Liver (tissue), 9 donors: ENCODE results near the gene PDGFD. TPM values are rescaled to one million over a fixed set of nuclear protein-coding genes. Genes with fewer than 3 reads are reported as not detected.

Experiments used
- DNase-seq: peaks from one replicate; pipeline ENCODE4 v3.0.0-alpha.2; 2017; ENCODE audit warnings: low spot score
- H3K27ac ChIP-seq, 2 donors: one replicate each; pipeline ENCODE4 v1.7.0; 2013; ENCODE audit warnings: inconsistent platforms in 2 of 2, low read length in 2 of 2, control low read depth in 1 of 2, low read depth in 1 of 2, mild to moderate bottlenecking in 1 of 2
- H3K27me3 ChIP-seq, 4 donors: one replicate each; pipeline versions ENCODE4 v1.6.1 to v1.7.0; 2013; ENCODE audit warnings: low read length in 3 of 4, inconsistent platforms in 1 of 4, mild to moderate bottlenecking in 1 of 4, moderate library complexity in 1 of 4; ENCODE audit not compliant: control insufficient read depth in 4 of 4, insufficient read depth in 4 of 4
- H3K36me3 ChIP-seq, 4 donors: one replicate each; pipeline versions ENCODE4 v1.6.1 to v1.7.0; 2013; ENCODE audit warnings: low read length in 3 of 4, mild to moderate bottlenecking in 3 of 4, low read depth in 1 of 4, moderate library complexity in 1 of 4; ENCODE audit not compliant: control insufficient read depth in 4 of 4, insufficient read depth in 3 of 4
- H3K4me1 ChIP-seq, 4 donors: one replicate each; pipeline versions ENCODE4 v1.6.1 to v1.7.0; 2013; ENCODE audit warnings: low read length in 3 of 4, mild to moderate bottlenecking in 3 of 4, moderate library complexity in 1 of 4; ENCODE audit not compliant: control insufficient read depth in 4 of 4, insufficient read depth in 4 of 4
- H3K4me3 ChIP-seq, 3 donors: one replicate each; pipeline versions ENCODE4 v1.6.1 to v1.7.0; 2013; ENCODE audit warnings: low read length in 3 of 3, control low read depth in 1 of 3, low read depth in 1 of 3, mild to moderate bottlenecking in 1 of 3
- H3K9ac ChIP-seq, 2 donors: one replicate each; pipeline ENCODE4 v1.7.0; 2013; ENCODE audit warnings: low read length in 2 of 2, mild to moderate bottlenecking in 2 of 2, moderate library complexity in 2 of 2, control low read depth in 1 of 2, low read depth in 1 of 2
- H3K9me3 ChIP-seq, 4 donors: one replicate each; pipeline versions ENCODE4 v1.6.1 to v1.7.0; 2013; ENCODE audit warnings: low read length in 3 of 4; ENCODE audit not compliant: control insufficient read depth in 4 of 4
- EGR1 ChIP-seq, 2 donors: IDR thresholded peaks; 2 replicates each; pipeline ENCODE4 v1.6.1; 2016 to 2018; ENCODE audit warnings: antibody characterized with exemption in 2 of 2, low read depth in 2 of 2
- FOXA2 ChIP-seq: IDR thresholded peaks from 2 replicates; pipeline ENCODE4 v1.6.1; 2016; ENCODE audit warnings: antibody characterized with exemption
- JUND ChIP-seq, 2 donors: IDR thresholded peaks; 2 replicates each; pipeline ENCODE4 v1.6.1; 2016; ENCODE audit warnings: antibody characterized with exemption in 2 of 2
- NR2F2 ChIP-seq: IDR thresholded peaks from 2 replicates; pipeline ENCODE4 v1.6.1; 2016; ENCODE audit warnings: antibody characterized with exemption
- RXRA ChIP-seq, 2 donors: IDR thresholded peaks; 2 replicates each; pipeline ENCODE4 v1.6.1; 2017 to 2018; ENCODE audit warnings: antibody characterized with exemption in 2 of 2, mild to moderate bottlenecking in 1 of 2
- SP1 ChIP-seq: IDR thresholded peaks from 2 replicates; pipeline ENCODE4 v1.6.1; 2018; ENCODE audit warnings: antibody characterized with exemption, mild to moderate bottlenecking
- TAF1 ChIP-seq: conservative IDR thresholded peaks from 2 replicates; pipeline ENCODE4 v1.6.1; 2016; ENCODE audit warnings: antibody characterized with exemption, mild to moderate bottlenecking
- YY1 ChIP-seq: IDR thresholded peaks from 2 replicates; pipeline ENCODE4 v1.6.1; 2016; ENCODE audit warnings: antibody characterized with exemption, mild to moderate bottlenecking
- WGBS: extraction: QIAGEN DNeasy Blood & Tissue Kit; methylation state at CpG from one replicate; pipeline ENCODE4 v1.1.7; 2013; 5-methylcytosine and 5-hydroxymethylcytosine counted together
- polyA plus RNA-seq, 2 donors: library from polyadenylated mRNA; stranded (reverse) in 1 of 2; unstranded in 1 of 2; fragments of 200-250 nt in 1 of 2; fragments of >200 nt in 1 of 2; fragmentation: Nextera tagmentation in 1 of 2; extraction: Ambion mirVana in 1 of 2; gene quantifications; one replicate each; pipeline versions ENCODE4 v1.2.1 to v1.2.3, GENCODE V29; 2013 to 2015
- total RNA-seq, 2 donors: library from RNA; depleted of rRNA; stranded (reverse); fragments of >200 nt; gene quantifications; one replicate each; pipeline ENCODE4 v1.2.3, GENCODE V29; 2014
- TF ChIP-seq, protein P1 (sequence below): IDR thresholded peaks from 2 replicates; pipeline ENCODE4 v1.6.1; 2016; ENCODE audit warnings: antibody characterized with exemption
- TF ChIP-seq, protein P2 (sequence below): fragments of 150-350 bp; IDR thresholded peaks from 2 replicates; pipeline ENCODE4 v1.5.1; 2017; ENCODE audit warnings: improper control_type of control experiment, low read depth, low read length; ENCODE audit not compliant: missing input control
- TF ChIP-seq, protein P3 (sequence below): IDR thresholded peaks from 2 replicates; pipeline ENCODE4 v1.6.1; 2016; ENCODE audit warnings: antibody characterized with exemption, mild to moderate bottlenecking
- donor health status: healthy.
- donor health status: healthy.
- donor health status: healthy.
- donor health status: healthy.
- donor health status: healthy.

Gene PDGFD
- total and polyA plus RNA-seq, 4 donors, result 1.0 to 3.3 (median 2.1) TPM

DNA sequence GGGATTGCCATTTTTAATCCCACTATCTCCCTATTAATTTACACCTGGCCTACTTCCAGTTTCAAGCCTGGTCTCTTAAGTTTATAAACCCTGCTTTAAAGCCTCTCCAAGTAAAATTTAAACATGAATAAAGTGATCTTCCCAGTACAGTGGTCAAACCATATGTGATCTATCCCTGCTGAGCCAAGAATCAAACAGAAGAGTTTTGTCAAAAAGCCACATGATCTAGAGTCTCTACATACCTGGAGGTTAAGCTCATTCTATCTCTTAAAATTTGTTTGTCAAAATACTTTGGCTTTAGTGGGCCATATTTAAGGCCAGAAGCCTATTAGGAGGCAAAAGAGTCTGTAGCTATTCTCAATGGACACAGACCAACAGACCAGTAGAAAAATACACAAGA lies 170.4 kb downstream of the PDGFD start (continued):
- TF ChIP-seq, protein P1, sequence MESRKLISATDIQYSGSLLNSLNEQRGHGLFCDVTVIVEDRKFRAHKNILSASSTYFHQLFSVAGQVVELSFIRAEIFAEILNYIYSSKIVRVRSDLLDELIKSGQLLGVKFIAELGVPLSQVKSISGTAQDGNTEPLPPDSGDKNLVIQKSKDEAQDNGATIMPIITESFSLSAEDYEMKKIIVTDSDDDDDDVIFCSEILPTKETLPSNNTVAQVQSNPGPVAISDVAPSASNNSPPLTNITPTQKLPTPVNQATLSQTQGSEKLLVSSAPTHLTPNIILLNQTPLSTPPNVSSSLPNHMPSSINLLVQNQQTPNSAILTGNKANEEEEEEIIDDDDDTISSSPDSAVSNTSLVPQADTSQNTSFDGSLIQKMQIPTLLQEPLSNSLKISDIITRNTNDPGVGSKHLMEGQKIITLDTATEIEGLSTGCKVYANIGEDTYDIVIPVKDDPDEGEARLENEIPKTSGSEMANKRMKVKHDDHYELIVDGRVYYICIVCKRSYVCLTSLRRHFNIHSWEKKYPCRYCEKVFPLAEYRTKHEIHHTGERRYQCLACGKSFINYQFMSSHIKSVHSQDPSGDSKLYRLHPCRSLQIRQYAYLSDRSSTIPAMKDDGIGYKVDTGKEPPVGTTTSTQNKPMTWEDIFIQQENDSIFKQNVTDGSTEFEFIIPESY, result no peak
- no peak for TF ChIP-seq YY1
- no peak for TF ChIP-seq JUND (IDR thresholded peaks at IDR 0.05)

DNA sequence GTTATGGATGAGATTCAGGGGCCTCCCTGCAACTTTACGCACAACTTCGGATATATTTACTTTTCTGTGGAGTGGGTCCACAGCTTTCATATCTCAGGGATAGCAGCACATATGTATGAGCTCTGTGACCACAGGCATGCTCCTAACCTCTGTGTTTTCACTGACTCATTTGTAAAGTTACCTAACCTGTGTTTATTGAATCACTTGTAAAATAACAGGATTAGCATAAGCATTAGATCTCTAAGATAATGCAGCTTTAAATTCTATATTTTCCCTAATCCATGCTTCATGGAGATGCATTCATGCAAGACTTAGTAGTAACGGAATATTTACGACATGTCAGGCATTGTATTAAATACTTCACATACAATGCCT lies 175.4 kb downstream of the PDGFD start:
- Histone ChIP-seq H3K4me1 (no peaks in the 10 kb centered on the region), H3K36me3 (no peaks in the 10 kb centered on the region), H3K27ac (no peak overlapping the region), H3K9me3 (peaks cover 0 to 3% (median 0%) of the 10 kb centered on the region in 4 donors), H3K9ac (no peak overlapping the region), H3K4me3 (no peak overlapping the region), H3K27me3 (no peaks in the 10 kb centered on the region)
- no peak for TF ChIP-seq FOXA2
- TF ChIP-seq TAF1, result no peak
- TF ChIP-seq, protein P2, sequence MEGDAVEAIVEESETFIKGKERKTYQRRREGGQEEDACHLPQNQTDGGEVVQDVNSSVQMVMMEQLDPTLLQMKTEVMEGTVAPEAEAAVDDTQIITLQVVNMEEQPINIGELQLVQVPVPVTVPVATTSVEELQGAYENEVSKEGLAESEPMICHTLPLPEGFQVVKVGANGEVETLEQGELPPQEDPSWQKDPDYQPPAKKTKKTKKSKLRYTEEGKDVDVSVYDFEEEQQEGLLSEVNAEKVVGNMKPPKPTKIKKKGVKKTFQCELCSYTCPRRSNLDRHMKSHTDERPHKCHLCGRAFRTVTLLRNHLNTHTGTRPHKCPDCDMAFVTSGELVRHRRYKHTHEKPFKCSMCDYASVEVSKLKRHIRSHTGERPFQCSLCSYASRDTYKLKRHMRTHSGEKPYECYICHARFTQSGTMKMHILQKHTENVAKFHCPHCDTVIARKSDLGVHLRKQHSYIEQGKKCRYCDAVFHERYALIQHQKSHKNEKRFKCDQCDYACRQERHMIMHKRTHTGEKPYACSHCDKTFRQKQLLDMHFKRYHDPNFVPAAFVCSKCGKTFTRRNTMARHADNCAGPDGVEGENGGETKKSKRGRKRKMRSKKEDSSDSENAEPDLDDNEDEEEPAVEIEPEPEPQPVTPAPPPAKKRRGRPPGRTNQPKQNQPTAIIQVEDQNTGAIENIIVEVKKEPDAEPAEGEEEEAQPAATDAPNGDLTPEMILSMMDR, result no peak
- no peak for TF ChIP-seq YY1
- TF ChIP-seq, protein P3, sequence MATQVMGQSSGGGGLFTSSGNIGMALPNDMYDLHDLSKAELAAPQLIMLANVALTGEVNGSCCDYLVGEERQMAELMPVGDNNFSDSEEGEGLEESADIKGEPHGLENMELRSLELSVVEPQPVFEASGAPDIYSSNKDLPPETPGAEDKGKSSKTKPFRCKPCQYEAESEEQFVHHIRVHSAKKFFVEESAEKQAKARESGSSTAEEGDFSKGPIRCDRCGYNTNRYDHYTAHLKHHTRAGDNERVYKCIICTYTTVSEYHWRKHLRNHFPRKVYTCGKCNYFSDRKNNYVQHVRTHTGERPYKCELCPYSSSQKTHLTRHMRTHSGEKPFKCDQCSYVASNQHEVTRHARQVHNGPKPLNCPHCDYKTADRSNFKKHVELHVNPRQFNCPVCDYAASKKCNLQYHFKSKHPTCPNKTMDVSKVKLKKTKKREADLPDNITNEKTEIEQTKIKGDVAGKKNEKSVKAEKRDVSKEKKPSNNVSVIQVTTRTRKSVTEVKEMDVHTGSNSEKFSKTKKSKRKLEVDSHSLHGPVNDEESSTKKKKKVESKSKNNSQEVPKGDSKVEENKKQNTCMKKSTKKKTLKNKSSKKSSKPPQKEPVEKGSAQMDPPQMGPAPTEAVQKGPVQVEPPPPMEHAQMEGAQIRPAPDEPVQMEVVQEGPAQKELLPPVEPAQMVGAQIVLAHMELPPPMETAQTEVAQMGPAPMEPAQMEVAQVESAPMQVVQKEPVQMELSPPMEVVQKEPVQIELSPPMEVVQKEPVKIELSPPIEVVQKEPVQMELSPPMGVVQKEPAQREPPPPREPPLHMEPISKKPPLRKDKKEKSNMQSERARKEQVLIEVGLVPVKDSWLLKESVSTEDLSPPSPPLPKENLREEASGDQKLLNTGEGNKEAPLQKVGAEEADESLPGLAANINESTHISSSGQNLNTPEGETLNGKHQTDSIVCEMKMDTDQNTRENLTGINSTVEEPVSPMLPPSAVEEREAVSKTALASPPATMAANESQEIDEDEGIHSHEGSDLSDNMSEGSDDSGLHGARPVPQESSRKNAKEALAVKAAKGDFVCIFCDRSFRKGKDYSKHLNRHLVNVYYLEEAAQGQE, result no peak
- no peak for TF ChIP-seq EGR1 (IDR thresholded peaks at IDR 0.05; ENCODE audit: low read depth in 2 of 2)
- 75% methylated on average over 4 of the region's 4 CpGs for WGBS
- DNase-seq, result no peak

DNA sequence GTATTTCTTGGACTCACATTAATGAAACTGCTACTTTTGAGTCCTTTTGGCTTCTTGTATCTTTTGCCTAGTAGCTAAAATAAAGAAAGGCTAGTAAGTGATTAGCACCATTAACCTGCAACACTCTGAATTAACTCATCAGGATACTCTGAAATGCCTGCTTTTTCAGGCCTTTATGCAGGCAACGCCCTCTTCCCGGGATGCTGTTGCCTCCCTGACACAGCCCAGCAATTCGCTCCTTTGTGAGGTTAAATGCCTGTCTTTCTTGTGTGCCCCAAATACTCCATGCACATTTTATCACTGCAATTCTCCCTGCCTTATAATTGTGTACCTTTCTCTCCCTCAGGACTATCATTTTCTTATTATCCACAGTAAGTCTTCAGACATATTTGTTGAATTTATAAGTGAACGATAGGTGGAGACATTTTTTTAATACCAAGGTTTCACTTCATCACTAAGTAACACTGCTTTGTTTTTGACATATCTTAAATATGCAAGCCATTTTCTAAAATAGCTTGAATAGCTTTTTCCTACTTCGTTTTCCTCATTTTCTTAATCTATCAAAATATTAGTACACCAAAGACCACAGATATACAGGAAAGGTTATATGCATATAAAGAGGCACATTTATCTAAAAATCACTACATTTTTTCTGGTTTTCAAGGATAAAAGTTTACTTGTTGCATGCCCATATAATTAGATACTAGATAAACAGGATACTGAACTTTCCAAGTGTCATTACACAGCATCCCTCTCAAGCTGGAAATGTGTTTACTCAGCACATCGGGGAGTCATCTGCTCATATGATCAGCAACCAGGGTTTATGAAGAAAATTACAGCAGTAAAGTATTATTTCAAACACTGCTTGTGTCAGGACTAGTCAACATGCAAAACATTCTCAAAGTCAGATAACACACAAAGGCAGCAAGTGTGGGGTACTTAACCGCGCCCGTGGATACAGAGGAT lies 176.0 kb downstream of the PDGFD start:
- no peak for TF ChIP-seq NR2F2
- TF ChIP-seq RXRA (IDR thresholded peaks at IDR 0.05), result no peak
- no peak for TF ChIP-seq SP1
- TF ChIP-seq, protein P1, result no peak
- TF ChIP-seq FOXA2, result no peak
- Histone ChIP-seq H3K9me3 (peaks cover 0 to 3% (median 0%) of the 10 kb centered on the region in 4 donors), H3K27me3 (no peaks in the 10 kb centered on the region), H3K4me1 (no peaks in the 10 kb centered on the region), H3K9ac (no peak overlapping the region), H3K4me3 (no peak overlapping the region), H3K27ac (no peak overlapping the region), H3K36me3 (no peaks in the 10 kb centered on the region)
- WGBS, result 79% methylated on average over 9 of the region's 9 CpGs
- DNase-seq, result no peak
